IMR-90 (cell line): ENCODE measurements around the gene GLMP. TPM values are rescaled to one million over a fixed set of nuclear protein-coding genes. Genes with fewer than 3 reads are reported as not detected.

ENCODE experiments used
- ATAC-seq: fragments of 200-7000 bp; cut with Tn5 transposase; 2 replicates; pipeline ENCODE4 v1.9.1; 2020; ENCODE audit warnings: low read depth, mild to moderate bottlenecking, moderate library complexity
- BruUV-seq: library from RNA; stranded (reverse); fragments of 400-500 nt; replicated peaks from 2 replicates; lab custom pipeline; 2021; lab: Mats Ljungman, UMichigan
- CTCF ChIA-PET: fragments of 300-600 bp; formaldehyde crosslinking; extraction: SDS; loops from one replicate; lab custom pipeline; 2021; ENCODE audit warnings: antibody characterized with exemption; lab: Yijun Ruan, JAX
- POLR2A ChIA-PET: fragments of 300-600 bp; sonication (Branson Sonifier 250); formaldehyde crosslinking; loops from one replicate; lab custom pipeline; 2022; ENCODE audit warnings: antibody characterized with exemption; ENCODE audit not compliant: unreplicated experiment; lab: Charles Lee
- DNase-seq: peaks from one replicate; pipeline ENCODE4 v3.0.0; 2013
- H2AFZ ChIP-seq: replicated peaks from 2 replicates; pipeline ENCODE3; 2013; ENCODE audit warnings: low read length, mild to moderate bottlenecking; ENCODE audit not compliant: poor library complexity
- H2AK5ac ChIP-seq: 2 replicates; pipeline ENCODE4 v1.6.1; 2013; ENCODE audit warnings: low read depth, low read length, inconsistent platforms
- H2AK9ac ChIP-seq: replicated peaks from 2 replicates; pipeline ENCODE3; 2013; ENCODE audit warnings: mild to moderate bottlenecking, low read depth, low read length, moderate library complexity; ENCODE audit not compliant: poor library complexity
- H2BK120ac ChIP-seq: 2 replicates; pipeline ENCODE4 v1.6.1; 2013; ENCODE audit warnings: low read depth, low read length, inconsistent platforms
- H2BK15ac ChIP-seq: 3 replicates; pipeline ENCODE4 v1.6.1; 2013; ENCODE audit warnings: low read depth, low read length, inconsistent platforms
- H2BK20ac ChIP-seq: 2 replicates; pipeline ENCODE4 v1.6.1; 2013; ENCODE audit warnings: low read depth, mild to moderate bottlenecking, inconsistent platforms, low read length, moderate library complexity
- H2BK5ac ChIP-seq: 2 replicates; pipeline ENCODE4 v1.6.1; 2013; ENCODE audit warnings: mild to moderate bottlenecking, low read depth, low read length, inconsistent platforms; ENCODE audit not compliant: poor library complexity, severe bottlenecking
- H3K14ac ChIP-seq: replicated peaks from 2 replicates; pipeline ENCODE4 v1.6.1; 2013; ENCODE audit warnings: low read depth, low read length, inconsistent platforms
- H3K18ac ChIP-seq: 2 replicates; pipeline ENCODE4 v1.6.1; 2013; ENCODE audit warnings: low read depth, low read length, control low read depth
- H3K23ac ChIP-seq: 2 replicates; pipeline ENCODE4 v1.6.1; 2013; ENCODE audit warnings: low read depth, low read length, inconsistent platforms
- H3K27ac ChIP-seq: 2 replicates; pipeline ENCODE4 v1.5.1; 2013; ENCODE audit warnings: mild to moderate bottlenecking, control low read depth, low read length; ENCODE audit not compliant: insufficient read depth
- H3K27me3 ChIP-seq: 2 replicates; pipeline ENCODE4 v1.6.1; 2013; ENCODE audit warnings: low read length; ENCODE audit not compliant: control insufficient read depth, insufficient read depth
- H3K36me3 ChIP-seq: 2 replicates; pipeline ENCODE4 v1.6.1; 2013; ENCODE audit warnings: low read length, mixed read lengths; ENCODE audit not compliant: control insufficient read depth, insufficient read depth
- H3K4ac ChIP-seq: 2 replicates; pipeline ENCODE4 v1.6.1; 2013; ENCODE audit warnings: low read depth, low read length, inconsistent platforms
- H3K4me1 ChIP-seq: 2 replicates; pipeline ENCODE4 v1.6.1; 2013; ENCODE audit warnings: low read length, mixed read lengths; ENCODE audit not compliant: control insufficient read depth, insufficient read depth
- H3K4me2 ChIP-seq: 2 replicates; pipeline ENCODE4 v1.6.1; 2013; ENCODE audit warnings: low read depth, mild to moderate bottlenecking, control low read depth, low read length, moderate library complexity
- H3K4me3 ChIP-seq: 2 replicates; pipeline ENCODE4 v1.5.1; 2013; ENCODE audit warnings: low read depth, mild to moderate bottlenecking, control low read depth, low read length, moderate library complexity; ENCODE audit not compliant: insufficient read depth
- H3K56ac ChIP-seq: 2 replicates; pipeline ENCODE4 v1.6.1; 2013; ENCODE audit warnings: low read length, inconsistent platforms; ENCODE audit not compliant: insufficient read depth; ENCODE audit errors: extremely low read depth
- H3K79me1 ChIP-seq, 2 experiments: 2 replicates each; pipeline ENCODE4 v1.6.1; 2013; ENCODE audit warnings: low read length in 2 of 2, inconsistent platforms in 1 of 2, low read depth in 1 of 2
- H3K9ac ChIP-seq: 2 replicates; pipeline ENCODE4 v1.6.1; 2013; ENCODE audit warnings: low read depth, low read length, control low read depth
- H3K9me1 ChIP-seq: 2 replicates; pipeline ENCODE4 v1.6.1; 2013; ENCODE audit warnings: low read length, inconsistent platforms; ENCODE audit not compliant: insufficient read depth
- H3K9me3 ChIP-seq: 2 replicates; pipeline ENCODE4 v1.6.1; 2013; ENCODE audit warnings: low read length; ENCODE audit not compliant: control insufficient read depth, insufficient read depth
- H4K20me1 ChIP-seq: 2 replicates; pipeline ENCODE4 v1.6.1; 2013; ENCODE audit warnings: low read length, inconsistent platforms; ENCODE audit not compliant: insufficient read depth
- H4K5ac ChIP-seq: 2 replicates; pipeline ENCODE4 v1.6.1; 2013; ENCODE audit warnings: mild to moderate bottlenecking, low read depth, low read length, control low read depth
- H4K8ac ChIP-seq, 2 experiments: 2 replicates each; pipeline ENCODE4 v1.6.1; 2013; ENCODE audit warnings: low read depth in 2 of 2, low read length in 2 of 2, control low read depth in 1 of 2, inconsistent platforms in 1 of 2
- H4K91ac ChIP-seq: 2 replicates; pipeline ENCODE4 v1.6.1; 2013; ENCODE audit warnings: low read depth, low read length, inconsistent platforms; ENCODE audit not compliant: insufficient read depth
- CEBPB ChIP-seq: IDR thresholded peaks from 2 replicates; pipeline ENCODE4 v1.6.1; 2012; ENCODE audit warnings: low read depth, low read length, improper control_type of control experiment
- CTCF ChIP-seq: conservative IDR thresholded peaks from 2 replicates; pipeline ENCODE4 v1.5.1; 2012; ENCODE audit warnings: mild to moderate bottlenecking, low read depth, low read length, improper control_type of control experiment
- FOS ChIP-seq: fragments of 150-350 bp; IDR thresholded peaks from 2 replicates; pipeline ENCODE4 v1.6.1; 2016; ENCODE audit warnings: low read depth, low read length
- MAFK ChIP-seq: IDR thresholded peaks from 2 replicates; pipeline ENCODE4 v1.6.1; 2012; ENCODE audit warnings: low read depth, low read length, improper control_type of control experiment
- MAZ ChIP-seq: IDR thresholded peaks from 2 replicates; pipeline ENCODE4 v1.6.1; 2012; ENCODE audit warnings: low read depth, mild to moderate bottlenecking, low read length, improper control_type of control experiment, moderate library complexity, borderline replicate concordance
- MXI1 ChIP-seq: IDR thresholded peaks from 2 replicates; pipeline ENCODE4 v1.6.1; 2012; ENCODE audit warnings: low read depth, mild to moderate bottlenecking, low read length, moderate library complexity, borderline replicate concordance
- NFE2L2 ChIP-seq: fragments of 150-350 bp; IDR thresholded peaks from 2 replicates; pipeline ENCODE4 v1.6.1; 2016; ENCODE audit warnings: low read depth, mild to moderate bottlenecking, low read length
- RCOR1 ChIP-seq: IDR thresholded peaks from 2 replicates; pipeline ENCODE4 v1.6.1; 2012; ENCODE audit warnings: mild to moderate bottlenecking, low read length, improper control_type of control experiment; ENCODE audit not compliant: insufficient replicate concordance
- RFX5 ChIP-seq: IDR thresholded peaks from 2 replicates; pipeline ENCODE4 v1.8.0; 2012; ENCODE audit warnings: low read depth, mild to moderate bottlenecking, low read length, moderate library complexity
- SMC3 ChIP-seq: fragments of 150-350 bp; IDR thresholded peaks from 2 replicates; pipeline ENCODE4 v1.6.1; 2016; ENCODE audit warnings: low read depth, mild to moderate bottlenecking, antibody characterized with exemption, low read length, moderate library complexity
- USF2 ChIP-seq: fragments of 150-350 bp; IDR thresholded peaks from 2 replicates; pipeline ENCODE4 v1.6.1; 2017; ENCODE audit warnings: mild to moderate bottlenecking, antibody characterized with exemption, low read length, low read depth
- WGBS, 2 experiments: methylation state at CpG; one replicate each; pipeline versions ENCODE4 v1.1.5 to v1.1.7; 2013; ENCODE audit warnings: missing lambda C conversion rate in 2 of 2; ENCODE audit not compliant: insufficient read length in 1 of 2; ENCODE audit errors: extremely low coverage in 2 of 2; 5-methylcytosine and 5-hydroxymethylcytosine counted together
- dilution Hi-C: fragments of 300-500 bp; cut with HindIII; formaldehyde crosslinking; loops from one replicate; pipeline ENCODE4 v1.14.3; 2018; ENCODE audit warnings: low sequenced_read_pairs; ENCODE audit not compliant: unreplicated experiment
- in situ Hi-C: fragments of 300-500 bp; cut with MboI; formaldehyde crosslinking; loops from 3 replicates; pipeline ENCODE4 v1.14.3; 2019; ENCODE audit warnings: low sequenced_read_pairs, inconsistent platforms, mixed read lengths
- intact Hi-C: fragments of 100-400 bp; cut with micrococcal nuclease; formaldehyde crosslinking; loops from 2 replicates; pipeline ENCODE4 v1.10.0; 2022
- polyA plus RNA-seq, 3 experiments: library from polyadenylated mRNA; depleted of rRNA; stranded (reverse); fragments of >200 nt; gene quantifications; 2 replicates each; pipeline ENCODE4 v1.2.3, GENCODE V29; 2012; ENCODE audit warnings: low replicate concordance in 1 of 3
- total RNA-seq: library from RNA; depleted of rRNA; stranded (reverse); fragments of >200 nt; gene quantifications from 2 replicates; pipeline ENCODE4 v1.2.3, GENCODE V29; 2012
- TF ChIP-seq, protein P1 (sequence below): fragments of 150-350 bp; IDR thresholded peaks from 2 replicates; pipeline ENCODE4 v1.6.1; 2016; ENCODE audit warnings: low read depth, mild to moderate bottlenecking, low read length, moderate library complexity, borderline replicate concordance

Gene GLMP
- total and polyA plus RNA-seq, 2 of the 4 experiments (the other 2 are of a cell fraction): 32.6 to 43.1 TPM

- Histone ChIP-seq H2BK20ac (no peak overlapping the region), H3K79me1 (peaks cover 20 to 38% of the 10 kb centered on the region in 2 experiments; a peak in 3 of 4 replicates), H3K4ac (no peak overlapping the region), H2BK5ac (no peak overlapping the region), H2BK15ac (no peak overlapping the region), H3K4me2 (no peak overlapping the region), H3K23ac (no peak overlapping the region), H2AFZ (no peak overlapping the region), H3K4me1 (peaks cover 8% of the 10 kb centered on the region), H3K9me3 (no peaks in the 10 kb centered on the region), H2AK9ac (peak overlapping the region; percentile 58), H3K27ac (no peak overlapping the region), H4K20me1 (peaks cover 7% of the 10 kb centered on the region), H3K9ac (no peak overlapping the region), H4K8ac (no peak overlapping the region), H3K56ac (no peak overlapping the region), H2AK5ac (no peak overlapping the region), H3K18ac (no peak overlapping the region), H3K27me3 (no peaks in the 10 kb centered on the region), H3K9me1 (peaks cover 5% of the 10 kb centered on the region), H3K36me3 (peaks cover 10% of the 10 kb centered on the region; the same call in 1 of the 2 replicates), H4K5ac (no peak overlapping the region), H3K14ac (no peak overlapping the region), H4K91ac (no peak overlapping the region), H3K4me3 (no peak overlapping the region), H2BK120ac (no peak overlapping the region)
- ATAC-seq (no peak), DNase-seq (no peak)
- WGBS, 2 experiments: 95% methylated on average over 4 of the region's 8 CpGs; no CpG with 5 or more reads in 1 of the 2 experiments
- in situ Hi-C loops: no loop called here
- TF ChIP-seq RFX5 (no peak), USF2 (no peak), NFE2L2 (no peak), RCOR1 (no peak), CTCF (no peak), CEBPB (no peak), MAFK (no peak), MXI1 (no peak), SMC3 (no peak), FOS (no peak), MAZ (no peak)
- TF ChIP-seq, protein P1, sequence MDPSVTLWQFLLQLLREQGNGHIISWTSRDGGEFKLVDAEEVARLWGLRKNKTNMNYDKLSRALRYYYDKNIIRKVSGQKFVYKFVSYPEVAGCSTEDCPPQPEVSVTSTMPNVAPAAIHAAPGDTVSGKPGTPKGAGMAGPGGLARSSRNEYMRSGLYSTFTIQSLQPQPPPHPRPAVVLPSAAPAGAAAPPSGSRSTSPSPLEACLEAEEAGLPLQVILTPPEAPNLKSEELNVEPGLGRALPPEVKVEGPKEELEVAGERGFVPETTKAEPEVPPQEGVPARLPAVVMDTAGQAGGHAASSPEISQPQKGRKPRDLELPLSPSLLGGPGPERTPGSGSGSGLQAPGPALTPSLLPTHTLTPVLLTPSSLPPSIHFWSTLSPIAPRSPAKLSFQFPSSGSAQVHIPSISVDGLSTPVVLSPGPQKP: no peak
- CTCF ChIA-PET: no interaction called here
- BruUV-seq: no TSS peak
- intact Hi-C loops: no loop called here
- POLR2A ChIA-PET: no interaction called here
- dilution Hi-C loops: no loop called here
Measured at GRCh38 chr1:156286061-156286460, 9.4 kb downstream of the GLMP start.
